Tongue (tissue), 2 donors: ENCODE results near the gene KCNAB2. TPM values are rescaled to one million over a fixed set of nuclear protein-coding genes. Genes with fewer than 3 reads are reported as not detected.
"Not testable (repeated sequence)": the region's sequence is repeated elsewhere in the genome, so short reads cannot be mapped to it uniquely, and the experiment has no call there.

Experiments used
- DNase-seq: peaks from one replicate; pipeline ENCODE4 v3.0.0-alpha.2; 2015
- total RNA-seq: library from RNA; depleted of rRNA; stranded (reverse); fragments of >200 nt; gene quantifications from one replicate; pipeline ENCODE4 v1.2.3, GENCODE V29; 2014

KCNAB2 gene
- total RNA-seq, 1 donor from 2014 or later, result 6.3 TPM

DNA sequence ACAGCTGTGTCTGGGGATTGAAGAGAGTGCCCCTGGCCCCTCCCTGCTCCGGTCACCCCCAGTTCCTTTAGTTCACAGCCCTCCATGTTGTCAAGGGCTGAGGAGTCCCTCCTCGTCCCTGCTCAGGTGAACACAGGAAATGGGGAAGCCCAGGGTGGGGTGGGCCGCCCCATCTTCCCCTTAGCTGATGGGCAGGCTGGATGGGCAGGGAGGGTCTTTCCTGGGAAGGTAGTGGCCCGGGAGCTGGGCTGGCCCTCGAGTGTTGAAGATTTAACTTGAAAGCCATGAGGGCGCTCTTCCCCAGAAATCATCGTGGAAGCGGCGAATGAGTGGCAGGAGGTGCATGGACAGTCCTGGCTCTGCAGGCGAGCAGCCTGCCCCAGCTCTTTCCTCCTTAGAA lies 35.1 kb upstream of the KCNAB2 start:
- no peak for DNase-seq

DNA sequence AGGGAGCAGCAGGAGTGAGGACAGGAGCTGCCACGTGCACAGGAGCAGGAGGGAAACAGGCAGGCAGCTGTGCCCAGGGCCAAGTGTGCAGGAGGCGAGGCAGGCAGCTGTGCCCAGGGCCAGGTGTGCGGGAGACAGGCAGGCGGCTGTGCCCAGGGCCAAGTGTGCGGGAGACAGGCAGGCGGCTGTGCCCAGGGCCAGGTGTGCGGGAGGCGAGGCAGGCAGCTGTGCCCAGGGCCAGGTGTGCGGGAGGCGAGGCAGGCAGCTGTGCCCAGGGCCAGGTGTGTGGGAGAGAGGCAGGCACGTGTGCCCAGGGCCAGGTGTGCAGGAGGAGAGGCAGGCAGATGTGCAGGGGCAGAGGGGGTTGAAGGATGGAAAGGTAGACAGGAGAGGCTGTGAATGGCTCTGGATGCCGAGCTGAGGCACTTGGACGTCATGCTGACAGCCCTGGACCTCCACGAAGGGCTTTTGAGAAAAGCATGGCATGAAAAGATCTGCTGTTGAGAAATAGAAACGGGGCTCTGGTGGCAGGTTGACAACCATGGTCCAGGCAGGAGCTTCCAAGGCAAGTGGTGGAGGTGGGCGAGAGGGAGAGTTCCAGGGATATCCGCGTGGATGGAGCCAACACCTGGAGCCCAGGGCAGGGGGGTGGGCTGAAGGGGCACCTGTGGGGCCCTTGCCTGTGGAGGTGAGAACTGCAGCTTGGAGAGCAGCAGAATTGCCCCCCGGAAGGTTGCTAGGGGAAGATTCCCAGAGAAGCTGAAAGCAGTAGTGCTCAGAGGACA lies 34.3 kb upstream of the KCNAB2 start:
- DNase-seq, result no peak

GRCh38 chr1:6011946-6012258 lies 33.8 kb upstream of the KCNAB2 start:
- no peak for DNase-seq

GRCh38 chr1:6012529-6013318 lies 33.0 kb upstream of the KCNAB2 start:
- DNase-seq, result no peak

DNA sequence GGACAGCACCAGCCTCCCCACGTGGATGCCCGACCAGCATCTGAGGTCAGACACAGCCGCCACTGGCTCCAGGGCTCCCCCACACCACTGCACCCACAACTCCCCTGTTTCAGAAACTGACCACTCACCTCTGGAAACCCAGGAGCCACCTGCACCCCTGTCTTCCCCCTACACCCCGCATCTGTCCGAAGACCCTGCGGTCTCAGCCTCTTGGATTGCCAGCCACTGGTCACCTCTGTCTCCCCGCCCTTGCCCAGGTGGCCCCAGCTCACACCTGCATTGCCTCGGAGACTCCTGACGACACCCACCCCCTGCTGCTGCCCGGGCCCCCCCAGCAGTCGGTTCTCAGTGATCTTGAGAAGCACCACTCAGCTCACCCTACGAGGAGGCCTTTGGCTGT lies 32.2 kb upstream of the KCNAB2 start:
- DNase-seq, result no peak

GRCh38 chr1:6014130-6014999 lies 31.3 kb upstream of the KCNAB2 start:
- DNase-seq, result peak; percentile 45

- DNase-seq, result peak; percentile 53
These were observed 29.4 kb upstream of the KCNAB2 start for GRCh38 chr1:6016191-6016865.

DNA sequence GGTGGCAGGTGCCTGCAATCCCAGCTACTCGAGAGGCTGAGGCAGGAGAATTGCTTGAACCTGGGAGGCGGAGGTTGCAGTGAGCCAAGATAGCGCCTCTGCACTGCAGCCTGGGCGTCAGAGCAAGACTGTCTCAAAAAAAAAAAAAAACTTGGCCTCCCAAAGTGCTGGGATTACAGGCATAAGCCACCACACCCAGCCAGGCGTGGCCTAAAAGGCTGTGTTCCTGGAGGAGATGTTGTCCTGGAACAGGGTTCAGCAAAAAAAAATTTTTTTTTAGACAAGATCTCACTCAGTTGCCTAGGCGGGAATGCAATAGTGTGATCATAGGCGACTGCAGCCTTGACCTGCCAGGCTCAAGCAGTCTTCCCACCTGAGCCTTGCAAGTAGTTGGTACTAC lies 28.0 kb upstream of the KCNAB2 start:
- not testable (repeated sequence) for DNase-seq

- DNase-seq, result no peak
These were observed 26.4 kb upstream of the KCNAB2 start for GRCh38 chr1:6019166-6019845.

- DNase-seq, result no peak
These were observed 23.5 kb upstream of the KCNAB2 start for GRCh38 chr1:6022193-6022592.

DNA sequence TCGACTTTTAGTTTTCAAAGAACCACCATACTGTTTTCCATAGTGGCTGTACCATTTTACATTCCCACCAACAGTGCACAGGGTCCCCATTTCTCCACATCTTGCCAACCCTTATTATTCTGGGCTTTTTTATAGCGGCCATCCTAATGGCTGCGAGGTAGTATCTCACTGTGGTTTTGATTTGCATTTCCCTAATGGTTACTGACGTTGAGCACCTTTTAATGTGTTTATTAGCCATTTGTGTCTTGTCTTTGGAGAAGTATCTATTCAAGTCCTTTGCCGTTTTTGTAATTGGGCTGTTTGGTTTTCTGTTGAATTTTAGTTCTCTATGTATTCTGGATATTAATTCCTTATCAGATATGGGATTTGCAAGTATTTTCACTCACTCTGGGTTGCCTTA lies 22.3 kb upstream of the KCNAB2 start:
- no peak for DNase-seq

- DNase-seq, result no peak
These were observed 21.3 kb upstream of the KCNAB2 start for GRCh38 chr1:6024376-6024775.

DNA sequence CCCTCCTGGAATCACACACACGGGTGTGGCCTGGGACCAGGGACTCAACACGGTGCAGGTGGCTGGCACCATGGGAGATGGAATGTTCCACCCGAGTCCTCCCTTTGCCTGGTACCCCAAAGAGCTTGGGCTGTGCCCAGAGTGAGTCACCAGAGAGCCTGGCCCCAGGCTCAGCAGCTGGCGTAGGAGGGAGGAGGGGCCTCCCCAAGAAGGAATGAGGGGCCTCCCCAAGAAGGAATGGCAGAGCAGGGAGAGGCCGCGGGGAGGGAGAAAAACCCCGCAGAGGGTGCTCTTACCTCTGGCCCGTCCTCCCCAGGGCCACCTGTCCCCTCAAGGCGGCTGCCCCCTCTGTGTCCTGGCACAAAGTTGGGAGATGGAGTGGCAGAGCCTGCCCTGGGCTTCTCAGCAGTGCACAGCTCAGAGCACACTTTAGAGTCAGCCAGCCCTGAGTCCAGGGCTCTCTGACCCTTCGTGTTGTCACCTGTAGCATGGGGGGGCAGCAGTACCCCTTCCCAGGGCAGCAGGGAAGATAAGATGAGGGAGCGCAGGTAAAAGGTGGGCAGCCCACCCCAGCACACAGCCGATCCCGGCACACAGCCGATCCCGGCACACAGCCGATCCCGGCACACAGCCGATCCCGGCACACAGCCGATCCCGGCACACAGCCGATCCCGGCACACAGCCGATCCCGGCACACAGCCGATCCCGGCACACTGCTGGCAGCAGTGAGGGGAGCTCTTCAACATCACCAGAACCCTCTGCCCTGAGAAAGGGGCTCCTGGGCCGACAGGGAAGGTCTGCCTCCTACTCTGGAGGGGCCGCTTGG lies 20.2 kb upstream of the KCNAB2 start:
- DNase-seq, result no peak

DNA sequence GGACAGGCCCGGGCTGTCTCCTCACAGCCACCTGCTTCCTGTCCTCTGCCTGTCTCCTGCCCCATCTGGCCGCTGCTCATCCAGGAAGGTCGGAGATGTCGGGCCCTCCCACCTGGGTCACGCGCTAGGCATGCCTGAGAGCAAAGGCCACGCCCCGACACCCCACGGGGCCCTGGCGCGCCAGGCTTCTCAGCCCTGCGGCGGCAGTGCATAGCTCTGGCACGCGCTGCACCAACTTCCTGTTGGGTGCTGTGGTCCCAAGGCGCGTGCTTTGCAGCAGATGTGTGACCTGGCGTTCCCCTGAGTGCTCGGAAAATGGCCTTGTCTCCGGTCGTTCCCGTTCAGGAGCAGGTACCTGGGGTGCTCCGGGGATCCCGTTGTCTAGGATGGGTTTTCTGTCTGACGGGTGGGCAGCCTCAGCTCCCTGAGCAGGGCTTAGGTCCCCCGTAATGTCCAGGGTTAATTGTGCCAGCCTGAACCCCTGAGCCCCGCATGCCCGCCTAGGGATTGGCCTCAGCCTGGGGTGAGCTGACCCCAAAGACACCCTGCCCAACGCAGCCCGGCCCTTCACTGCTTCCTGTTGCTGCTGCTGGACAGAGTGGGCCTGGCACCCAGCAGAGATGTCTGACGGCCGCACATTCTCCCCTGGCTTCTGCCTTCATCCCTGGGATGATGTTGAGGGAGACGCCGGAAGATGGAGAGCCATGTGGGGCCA lies 19.4 kb upstream of the KCNAB2 start:
- DNase-seq, result no peak

- DNase-seq, result no peak
These were observed 18.1 kb upstream of the KCNAB2 start for GRCh38 chr1:6027591-6027990.

DNA sequence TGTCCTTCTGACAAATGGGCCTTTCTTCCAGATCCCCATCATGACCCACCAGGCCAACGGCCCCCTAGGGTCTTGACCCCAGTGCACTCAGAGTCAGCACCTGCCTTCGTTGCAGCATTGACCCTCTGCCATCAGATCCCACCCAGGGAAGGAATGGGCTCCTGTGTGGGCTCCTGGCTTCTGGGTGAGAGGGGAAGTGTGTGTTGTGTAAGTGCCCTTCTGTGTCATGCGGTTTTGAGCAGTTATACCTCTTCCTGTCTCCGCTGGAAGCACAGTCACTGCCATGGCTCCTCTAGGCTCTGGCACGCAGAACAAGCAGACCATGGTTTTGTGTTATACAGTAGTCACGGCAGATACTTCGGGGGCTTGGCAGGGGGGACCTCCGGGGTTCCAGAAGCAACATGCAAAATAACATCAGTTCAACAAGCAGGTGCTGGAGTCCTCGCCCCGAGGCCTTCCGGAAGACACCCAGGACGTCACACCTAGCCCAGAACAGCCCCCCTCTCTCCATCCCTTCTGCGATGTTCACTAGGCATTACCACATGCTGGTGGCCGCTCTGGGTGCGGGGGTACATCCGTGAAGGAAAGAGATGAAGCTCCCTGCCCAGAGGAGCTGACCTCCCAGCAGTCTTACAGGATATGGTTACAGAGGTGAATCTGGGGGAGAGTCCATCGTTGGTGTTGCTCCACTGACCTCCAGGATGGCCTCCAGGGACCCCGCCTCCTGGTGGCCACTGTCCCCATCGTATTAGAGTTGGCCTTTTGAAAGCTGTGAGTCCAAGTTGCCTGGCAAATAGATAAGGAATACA lies 17.4 kb upstream of the KCNAB2 start:
- DNase-seq, result no peak

- DNase-seq, result no peak
These were observed 16.3 kb upstream of the KCNAB2 start for GRCh38 chr1:6029351-6029750.

DNA sequence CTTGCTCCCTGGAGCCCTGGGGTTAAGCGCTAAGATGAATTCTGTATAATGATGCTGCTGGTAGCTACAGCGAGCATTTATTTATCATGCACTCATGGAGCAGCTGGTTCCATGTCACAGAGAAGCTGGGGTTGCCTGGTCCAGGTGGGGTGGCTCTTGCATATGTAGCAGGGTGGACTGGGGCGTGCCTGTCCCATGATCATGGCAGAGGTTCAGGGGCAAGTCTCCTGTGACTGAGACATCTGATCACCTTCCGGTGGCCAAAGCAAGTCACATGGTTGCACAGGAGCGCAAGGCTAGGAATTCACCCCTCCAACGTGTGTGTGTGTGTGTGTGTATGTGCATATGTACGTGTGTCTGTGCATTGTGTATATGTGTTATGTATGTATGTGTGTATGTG lies 15.6 kb upstream of the KCNAB2 start:
- DNase-seq, result no peak
